ENCODE results near the gene CD2BP2. TPM values are rescaled to one million over a fixed set of nuclear protein-coding genes. Genes with fewer than 3 reads are reported as not detected.

The CD2BP2 gene
- polyA plus RNA-seq, 1 of the 3 experiments (the other 2 are of a cell fraction), result 80.8 TPM

- Histone ChIP-seq H3K27ac (ENCODE audit: low read depth in 2 of 2, low read length in 1 of 2) (peak overlapping the region in 1 of 2 experiments; percentile 99; a peak in 2 of 4 replicates), H3K4me2 (peak overlapping the region; percentile 96), H3K4me1 (ENCODE audit: control insufficient read depth in 1 of 2, insufficient read depth in 2 of 2, low read depth in 1 of 2, low read length in 1 of 2) (peaks cover 34 to 39% of the 10 kb centered on the region in 2 experiments), H3K9ac (peak overlapping the region; percentile 96), H3K79me2 (ENCODE audit: insufficient read depth) (peaks cover 26% of the 10 kb centered on the region), H3K9me3 (no peaks in the 10 kb centered on the region), H3K4me3 (ENCODE audit: low read depth in 2 of 2, low read length in 1 of 2) (peak overlapping the region; percentile 93 to 99), H2AFZ (ENCODE audit: low read depth) (no peak overlapping the region), H3F3A (replicated peaks; ENCODE audit: insufficient read depth) (peaks cover 13% of the 10 kb centered on the region), H4K20me1 (ENCODE audit: insufficient read depth) (peaks cover 21% of the 10 kb centered on the region), H3K9me2 (no peaks in the 10 kb centered on the region), H3K27me3 (ENCODE audit: insufficient read depth) (no peaks in the 10 kb centered on the region), H3K36me3 (replicated peaks in 1 of 2; ENCODE audit: control insufficient read depth in 1 of 2, insufficient read depth in 2 of 2, low read length in 1 of 2) (peaks cover 22 to 54% of the 10 kb centered on the region in 2 experiments)
- ChIA-PET CTCF (interaction anchor here (1.2 to 3.6 kb wide), 5 partner anchors 12 to 94 kb away, joined by 4 to 23 read pairs (median 7); partner anchors contain the start of gene ZNF771), POLR2A (interaction anchor here (0.7 to 1.6 kb wide), 4 partner anchors 9 to 53 kb away, joined by 3 to 18 read pairs (median 4); partner anchors contain the start of gene ZNF771)
- TF ChIP-seq RCOR1 (IDR thresholded peaks at IDR 0.05; ENCODE audit: low read length) (no peak), RAD21 (IDR thresholded peaks at IDR 0.05; ENCODE audit: low read length) (no peak), FOXJ3 (CRISPR knock-in tag; IDR thresholded peaks at IDR 0.05) (no peak), MAX (IDR thresholded peaks at IDR 0.05; ENCODE audit: low read depth) (no peak), POLR2AphosphoS5 (IDR thresholded peaks at IDR 0.05; ENCODE audit: low read depth, low read length) (no peak), JUND (IDR thresholded peaks at IDR 0.05) (no peak), MEF2A (IDR thresholded peaks at IDR 0.05; ENCODE audit: borderline replicate concordance, low read depth) (no peak), EZH2phosphoT487 (IDR thresholded peaks at IDR 0.05; ENCODE audit: borderline replicate concordance, low read depth) (no peak), GATA2 (CRISPR knock-in tag; IDR thresholded peaks at IDR 0.05) (no peak), RXRA (IDR thresholded peaks at IDR 0.05; ENCODE audit: borderline replicate concordance, low read depth) (no peak), CHD2 (IDR thresholded peaks at IDR 0.05; ENCODE audit: low read length, partially characterized antibody) (no peak), EP300 (IDR thresholded peaks at IDR 0.05; ENCODE audit: borderline replicate concordance in 1 of 2, low read depth in 1 of 2, low read length in 1 of 2) (no peak), TAF1 (IDR thresholded peaks at IDR 0.05; ENCODE audit: borderline replicate concordance, low read depth, low read length) (no peak), REST (IDR thresholded peaks at IDR 0.05; ENCODE audit: low read depth, low read length) (no peak), SMC3 (IDR thresholded peaks at IDR 0.05; ENCODE audit: low read depth, low read length) (no peak), TEAD4 (IDR thresholded peaks at IDR 0.05; ENCODE audit: borderline replicate concordance, insufficient read depth) (no peak), ELF1 (IDR thresholded peaks at IDR 0.05) (no peak)
- TF ChIP-seq, protein P1, sequence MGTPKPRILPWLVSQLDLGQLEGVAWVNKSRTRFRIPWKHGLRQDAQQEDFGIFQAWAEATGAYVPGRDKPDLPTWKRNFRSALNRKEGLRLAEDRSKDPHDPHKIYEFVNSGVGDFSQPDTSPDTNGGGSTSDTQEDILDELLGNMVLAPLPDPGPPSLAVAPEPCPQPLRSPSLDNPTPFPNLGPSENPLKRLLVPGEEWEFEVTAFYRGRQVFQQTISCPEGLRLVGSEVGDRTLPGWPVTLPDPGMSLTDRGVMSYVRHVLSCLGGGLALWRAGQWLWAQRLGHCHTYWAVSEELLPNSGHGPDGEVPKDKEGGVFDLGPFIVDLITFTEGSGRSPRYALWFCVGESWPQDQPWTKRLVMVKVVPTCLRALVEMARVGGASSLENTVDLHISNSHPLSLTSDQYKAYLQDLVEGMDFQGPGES (IDR thresholded peaks at IDR 0.05; ENCODE audit: low read depth, low read length), result no peak
- TF ChIP-seq, protein P2, sequence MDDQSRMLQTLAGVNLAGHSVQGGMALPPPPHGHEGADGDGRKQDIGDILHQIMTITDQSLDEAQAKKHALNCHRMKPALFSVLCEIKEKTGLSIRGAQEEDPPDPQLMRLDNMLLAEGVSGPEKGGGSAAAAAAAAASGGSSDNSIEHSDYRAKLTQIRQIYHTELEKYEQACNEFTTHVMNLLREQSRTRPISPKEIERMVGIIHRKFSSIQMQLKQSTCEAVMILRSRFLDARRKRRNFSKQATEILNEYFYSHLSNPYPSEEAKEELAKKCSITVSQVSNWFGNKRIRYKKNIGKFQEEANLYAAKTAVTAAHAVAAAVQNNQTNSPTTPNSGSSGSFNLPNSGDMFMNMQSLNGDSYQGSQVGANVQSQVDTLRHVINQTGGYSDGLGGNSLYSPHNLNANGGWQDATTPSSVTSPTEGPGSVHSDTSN (IDR thresholded peaks at IDR 0.05), result no peak
- 79% methylated on average over 18 of the region's 23 CpGs for WGBS (ENCODE audit: low lambda C conversion rate)
- DNase-seq, result no peak
These were observed 1.5 kb downstream of the CD2BP2 start for GRCh38 chr16:30353438-30354129.

Data from SK-N-SH (cell line).